Activated T-helper 1 cell treated with anti-CD3 and anti-CD28 coated beads, Interleukin-2, amount 50 U/mL, for 16 hours (primary cell): ENCODE measurements around the gene CYP11A1.

Experiments
- DNase-seq, 2 donors: peaks; one replicate each; pipeline ENCODE4 v3.0.0-alpha.2; 2020; ENCODE audit warnings: low read depth in 1 of 2, low spot score in 1 of 2

The CYP11A1 gene

DNA sequence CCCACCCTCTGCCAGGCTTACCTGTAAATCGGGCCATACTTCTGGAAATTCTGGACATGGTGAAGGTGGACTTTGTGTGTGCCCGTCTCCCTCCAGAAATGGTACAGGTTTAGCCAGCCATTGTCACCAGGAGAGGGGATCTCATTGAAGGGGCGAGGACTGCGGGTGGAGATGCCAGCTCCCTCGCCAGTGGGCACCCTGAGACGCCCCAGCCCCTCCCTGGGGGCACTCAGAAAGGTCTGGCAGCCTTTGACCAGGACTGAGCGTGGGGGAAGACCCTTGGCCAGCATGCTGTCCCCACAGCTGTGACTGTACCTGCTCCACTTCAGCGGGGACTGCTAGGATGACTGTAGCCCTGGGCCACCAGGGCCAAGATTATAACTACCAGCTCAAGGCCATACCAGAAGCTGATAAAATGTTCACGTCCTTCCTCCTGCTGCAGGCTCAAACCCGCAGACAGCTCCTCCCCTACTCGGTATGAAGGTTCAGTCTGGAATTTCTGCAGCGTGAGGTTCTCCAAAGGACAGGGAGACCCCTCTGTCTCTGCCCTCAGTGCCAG lies at the start of gene CYP11A1:
Gene CYP11A1 (minus strand): TSS at position 351 of the 559 bp plus-strand sequence. CDS start 61 bp downstream, at position 290.
- no peak for DNase-seq

DNA sequence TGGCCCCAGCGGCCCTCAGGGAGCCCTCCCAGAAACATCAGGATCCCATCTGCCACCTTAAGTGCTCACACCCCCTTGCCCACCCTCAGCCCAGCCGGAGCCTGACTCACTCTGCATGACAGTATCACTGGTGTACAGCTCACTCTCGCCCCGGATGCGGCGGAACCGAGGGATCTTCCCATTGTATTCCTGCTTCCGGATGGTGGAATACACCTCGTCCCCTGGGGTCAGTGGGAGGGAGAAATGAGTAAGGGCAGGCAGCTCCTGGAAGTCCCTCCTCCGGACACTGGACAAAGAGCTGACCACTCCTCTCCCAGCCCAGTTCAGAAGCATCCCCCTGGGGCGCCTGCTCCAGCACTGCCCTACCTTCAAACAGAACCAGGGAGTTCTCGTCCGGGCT lies 49.8 kb upstream of the CYP11A1 start:
- DNase-seq: no peak

DNA sequence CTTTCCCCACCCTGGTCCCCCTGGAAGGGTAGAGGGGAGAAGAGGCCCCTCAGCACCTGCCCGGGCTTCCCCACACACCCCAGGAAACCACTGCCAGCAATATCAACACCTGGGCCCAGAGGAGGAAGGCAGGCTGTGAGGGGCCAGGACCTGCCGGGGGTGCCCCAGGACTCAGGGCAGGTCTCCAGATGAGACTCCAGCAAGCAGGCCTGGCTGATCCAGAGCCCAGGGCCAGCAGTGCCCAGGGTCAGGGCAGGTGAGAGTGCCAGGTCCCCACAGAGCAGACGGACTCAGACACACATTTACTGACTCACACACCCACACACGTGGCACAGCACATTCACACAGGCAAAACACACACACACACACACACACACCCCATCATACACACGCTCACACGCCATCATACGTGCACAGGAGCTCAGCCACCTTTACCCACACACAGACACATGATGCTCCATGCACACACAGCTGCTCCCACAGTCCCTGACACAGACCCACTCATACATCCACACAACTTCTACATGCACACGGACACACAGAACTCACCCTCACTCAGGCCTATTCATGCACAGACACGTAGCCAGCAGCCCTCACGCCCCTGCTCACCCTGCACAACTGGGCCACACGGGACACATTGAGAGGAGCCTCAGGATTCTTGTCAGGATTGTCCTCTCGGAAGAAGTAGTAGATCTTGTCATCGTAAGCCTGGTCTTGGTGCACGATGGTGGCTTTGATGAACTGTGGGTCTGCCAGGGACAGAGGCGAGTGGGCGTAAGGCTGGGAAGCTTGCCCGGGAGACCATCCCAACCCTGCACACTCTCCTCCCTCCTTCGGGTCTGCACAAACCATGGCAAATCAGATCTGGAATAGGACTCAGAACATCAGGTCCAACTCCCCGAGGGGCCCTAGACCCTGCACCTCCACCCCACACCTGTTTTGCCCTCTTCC lies 48.8 kb upstream of the CYP11A1 start:
- DNase-seq: no peak

DNA sequence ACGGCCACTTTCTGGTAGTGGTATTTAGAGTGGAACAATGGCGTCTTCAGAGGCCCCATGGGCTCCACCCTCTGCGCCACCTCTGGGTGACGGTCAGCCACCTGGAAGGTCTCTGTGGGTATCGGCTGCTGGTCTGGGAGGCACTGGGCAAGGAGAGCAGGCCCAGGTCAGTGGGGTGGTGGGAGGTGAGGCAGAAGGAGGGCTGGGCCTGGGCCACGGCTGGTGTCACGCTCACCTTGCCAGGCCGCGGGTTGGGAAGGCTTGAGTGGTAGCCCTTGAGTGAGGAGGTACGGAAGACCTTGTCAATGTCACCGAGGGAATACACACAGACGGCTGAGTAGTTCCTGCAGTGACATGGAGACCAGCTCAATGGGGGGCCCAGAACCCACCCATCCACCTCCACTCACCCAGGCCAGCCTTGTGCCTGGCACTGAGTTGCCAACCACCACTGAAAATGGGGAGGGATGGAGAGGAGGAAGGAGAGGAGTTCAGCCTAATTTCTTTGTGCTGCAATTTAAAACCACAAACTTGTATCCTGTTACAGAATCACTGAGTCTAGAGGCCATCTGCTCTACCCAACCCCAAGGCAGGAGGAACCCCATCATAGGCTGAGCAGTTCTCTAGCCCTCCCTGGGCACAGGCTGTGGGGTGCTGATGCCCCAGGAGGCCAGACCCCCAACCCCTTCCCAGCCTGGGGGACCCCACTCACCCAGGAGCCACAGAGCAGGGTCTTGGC lies 47.3 kb upstream of the CYP11A1 start:
- DNase-seq: no peak

DNA sequence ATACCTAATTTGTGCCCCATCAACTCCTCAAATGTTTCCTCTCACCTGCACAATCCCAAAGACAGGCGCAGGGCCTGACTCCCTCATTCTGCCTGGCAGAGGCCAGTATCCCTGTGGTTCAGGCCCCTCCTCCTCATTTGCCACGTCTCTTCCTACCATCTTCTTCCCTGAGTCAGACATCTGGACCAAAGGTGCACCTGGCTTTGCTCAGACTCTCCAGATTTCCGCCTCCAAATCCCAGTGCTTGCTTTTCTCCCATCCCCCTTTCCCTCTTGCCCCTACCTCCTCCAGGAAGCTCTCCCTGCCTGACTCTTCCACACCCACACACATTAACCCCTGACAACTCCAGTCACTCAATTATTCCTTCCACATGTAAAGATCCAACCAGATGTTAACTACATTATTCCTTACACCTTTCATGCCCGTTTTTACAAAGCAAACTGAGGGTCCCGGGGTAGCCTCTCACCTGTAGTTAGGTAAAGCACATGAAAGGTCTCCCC lies 46.7 kb upstream of the CYP11A1 start:
- DNase-seq: no peak

DNA sequence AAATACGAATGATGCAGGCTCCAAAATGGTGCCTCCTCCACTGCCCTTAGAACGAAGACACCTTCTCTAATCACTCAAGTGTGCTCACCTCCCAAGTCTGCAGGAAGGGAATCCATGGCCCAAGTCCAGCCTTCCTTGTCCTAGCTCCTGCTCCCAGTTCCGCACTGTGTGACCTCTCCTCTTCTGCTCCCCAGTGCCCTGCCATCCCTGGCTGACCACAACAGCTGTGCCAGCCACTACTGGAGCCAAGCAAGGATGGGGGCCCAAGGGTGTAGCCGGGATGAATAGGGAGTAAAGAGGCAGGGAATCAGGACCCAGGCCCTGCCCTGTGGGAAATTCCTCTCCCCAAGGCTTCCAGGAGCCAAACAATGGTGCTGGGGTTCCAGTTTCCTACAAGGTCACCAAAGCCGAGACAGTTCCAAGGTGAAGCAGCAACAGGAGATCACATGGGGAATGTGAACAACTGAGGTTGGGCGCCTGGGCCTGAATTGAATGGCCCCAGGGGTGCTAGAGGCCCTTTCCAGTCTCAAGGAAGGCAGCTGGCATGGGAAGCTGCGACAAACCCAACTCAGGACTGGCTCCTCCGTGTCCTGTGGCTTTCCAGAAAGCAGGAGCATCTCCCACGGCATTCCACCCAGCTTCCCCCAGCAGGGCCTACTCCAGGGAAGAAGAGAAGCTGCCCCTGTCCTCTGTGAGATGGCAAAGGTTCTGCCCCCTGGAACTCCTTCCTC lies 46.1 kb upstream of the CYP11A1 start:
- DNase-seq: no peak

DNA sequence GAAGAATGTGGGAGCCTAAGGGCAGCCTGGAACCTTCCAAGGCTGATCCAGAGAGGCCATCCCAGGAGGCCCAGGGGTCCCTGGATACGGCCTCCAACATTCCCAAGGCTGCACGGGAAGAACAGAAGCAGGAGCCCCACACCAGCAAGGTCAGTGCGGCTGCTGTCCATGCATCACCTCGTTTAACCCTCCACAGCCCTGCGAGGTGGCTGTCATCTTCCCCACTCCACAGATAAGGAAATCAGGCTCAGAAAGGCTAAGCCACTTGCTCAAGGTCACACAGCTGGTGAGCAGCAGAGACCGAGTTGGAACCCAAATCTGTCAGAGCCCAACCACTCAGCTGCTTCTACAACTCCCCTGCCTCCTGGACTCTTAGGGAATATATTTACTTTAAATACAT lies 44.7 kb upstream of the CYP11A1 start:
- DNase-seq: no peak

DNA sequence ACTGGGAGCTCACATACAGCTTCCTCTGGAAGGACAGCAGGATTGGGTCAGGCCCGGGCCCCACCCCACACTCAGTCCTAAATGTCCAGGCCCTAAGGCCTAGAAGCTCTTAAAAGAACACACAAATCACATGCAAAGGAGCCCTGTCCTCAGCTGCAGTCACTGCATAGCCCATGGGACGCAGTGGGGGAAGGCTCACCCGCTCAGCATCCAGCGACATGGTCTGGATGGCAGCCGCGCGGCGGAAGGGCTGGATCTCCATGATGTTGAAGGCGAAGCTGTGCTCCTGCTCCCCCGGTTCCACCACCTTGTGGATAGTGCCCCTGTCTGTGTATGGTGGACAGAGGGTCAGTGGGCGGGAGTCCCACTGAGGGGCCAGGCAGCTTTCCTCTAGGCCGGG lies 44.2 kb upstream of the CYP11A1 start:
- no peak for DNase-seq

DNA sequence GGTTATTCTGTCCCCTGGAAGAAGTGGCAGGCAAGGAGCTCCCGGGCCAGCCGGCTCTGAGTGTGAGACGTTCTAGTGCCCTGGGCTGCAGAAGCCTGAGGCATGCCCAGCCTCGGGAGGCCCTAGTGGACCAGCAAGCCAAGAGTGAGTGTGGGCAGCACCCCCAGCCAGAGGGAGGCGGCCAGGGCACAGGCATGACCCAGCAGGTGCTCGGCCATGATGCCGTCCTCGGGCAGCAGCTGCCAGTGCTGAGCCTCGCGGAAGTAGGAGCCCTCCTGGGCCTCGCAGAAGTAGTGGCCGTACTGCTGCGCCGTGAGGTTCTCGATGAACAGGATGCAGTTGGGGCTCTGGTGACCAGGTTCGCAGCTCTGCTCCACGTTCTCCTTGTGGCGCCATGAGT lies 43.1 kb upstream of the CYP11A1 start:
- DNase-seq: no peak

DNA sequence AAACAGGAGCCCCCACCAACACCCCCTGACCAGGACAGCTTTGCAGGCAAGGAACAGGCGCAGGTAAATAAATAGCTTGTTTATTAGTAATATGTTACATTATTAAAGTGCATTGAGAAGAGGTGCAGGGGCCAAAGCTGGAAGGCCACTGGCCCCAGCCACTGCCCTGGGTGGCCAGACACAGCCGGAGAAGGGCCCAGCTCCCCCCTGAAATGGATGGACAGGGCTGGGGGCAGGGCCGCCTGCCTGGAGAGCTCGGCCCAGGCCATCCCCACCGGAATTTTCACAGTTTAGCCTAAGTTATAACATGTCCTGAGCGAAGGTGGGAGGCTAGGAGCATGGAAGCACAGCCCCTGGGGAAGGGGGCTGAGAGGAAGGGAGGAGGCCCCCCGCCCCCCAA lies 41.8 kb upstream of the CYP11A1 start:
- no peak for DNase-seq

DNA sequence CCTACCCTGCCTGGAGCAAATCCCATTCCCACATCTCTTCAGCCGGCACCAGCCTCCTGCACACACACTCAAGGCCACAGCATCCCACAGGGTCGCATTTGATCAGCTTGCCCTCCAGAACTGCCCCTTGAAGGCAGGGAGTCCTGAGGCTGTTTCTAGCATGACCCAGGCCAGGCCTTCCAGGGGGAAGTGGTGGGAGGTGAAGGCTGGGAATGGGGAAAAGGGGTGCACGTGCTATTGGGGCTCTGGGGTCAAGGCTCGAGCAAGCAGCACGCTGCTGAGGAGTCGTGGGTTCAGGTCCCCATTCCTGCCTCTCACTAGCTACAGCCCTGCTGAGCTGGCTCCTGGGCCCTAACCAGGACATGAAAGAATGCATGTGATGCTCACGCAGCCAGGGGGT lies 41.4 kb upstream of the CYP11A1 start:
- DNase-seq: no peak

DNA sequence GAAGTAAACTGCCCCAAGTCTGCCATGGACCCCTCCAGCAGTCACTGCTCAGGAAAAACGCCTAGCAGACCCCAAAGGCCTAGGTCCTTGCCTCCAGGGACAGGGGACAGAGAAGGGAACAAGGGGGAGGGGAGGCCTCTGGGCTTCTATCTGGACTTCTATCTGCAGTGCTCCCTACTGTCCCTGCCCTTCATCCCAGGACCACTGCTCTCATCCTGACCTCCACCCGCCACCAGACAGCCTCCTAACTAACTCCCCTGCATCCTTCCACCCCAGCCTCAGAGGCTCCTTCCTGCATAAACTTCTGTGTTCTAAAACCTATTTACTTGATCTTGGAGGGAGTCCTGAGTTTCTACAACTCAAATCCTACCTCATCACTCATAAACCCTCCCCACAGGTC lies 40.9 kb upstream of the CYP11A1 start:
- no peak for DNase-seq

DNA sequence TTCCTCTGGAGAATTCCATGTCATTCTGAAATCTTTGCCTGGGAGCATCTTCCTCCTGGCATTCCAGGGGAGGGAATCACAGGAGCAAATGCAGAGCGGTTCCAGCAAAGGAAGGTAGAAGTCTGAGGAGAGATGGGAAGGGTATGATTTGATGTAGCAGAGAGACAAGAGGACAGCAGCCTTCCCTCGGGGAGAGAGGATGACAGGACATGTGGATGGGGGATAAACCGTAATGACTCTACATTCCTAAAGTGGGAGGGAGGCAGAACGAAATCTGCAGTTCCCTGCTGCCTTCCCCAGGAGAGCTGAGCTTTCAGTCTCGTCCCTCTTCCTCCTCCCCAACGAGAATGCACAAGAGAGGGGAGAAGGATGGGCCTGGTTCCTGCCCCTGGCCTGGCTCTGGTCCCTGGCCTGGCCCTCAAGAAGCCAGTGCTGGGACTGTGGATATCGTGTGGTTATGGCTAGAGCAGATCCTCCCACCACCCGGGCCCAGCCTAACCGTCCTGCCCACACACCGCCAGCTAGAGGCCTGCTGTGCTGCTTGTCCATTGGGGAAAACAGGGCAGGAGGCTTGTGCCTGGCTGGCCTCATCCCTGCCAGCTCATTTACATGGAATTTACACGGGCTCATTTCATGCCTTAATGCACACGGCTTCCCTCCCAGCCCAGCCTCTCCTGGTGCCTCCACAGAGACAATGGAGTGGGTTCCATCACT lies 39.7 kb upstream of the CYP11A1 start:
- no peak for DNase-seq

DNA sequence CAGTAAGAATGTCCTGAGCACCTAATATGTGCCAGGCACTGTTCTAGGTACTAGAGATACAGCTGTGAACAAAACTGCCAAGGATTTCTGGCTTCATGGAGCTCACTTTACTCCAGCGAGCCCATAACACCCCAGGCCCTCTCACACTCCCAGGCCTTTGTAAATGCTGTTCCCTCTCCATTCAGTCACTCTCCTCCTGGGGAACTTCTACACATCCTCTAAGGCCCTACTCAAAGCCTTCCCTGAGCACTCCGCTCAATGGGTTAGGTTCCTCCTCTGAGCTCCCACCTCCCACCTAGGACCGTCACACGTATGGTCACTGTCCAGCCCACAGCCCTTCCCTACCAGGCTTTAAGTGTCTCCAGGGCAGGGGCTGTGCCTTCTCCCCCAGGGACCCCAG lies 39.1 kb upstream of the CYP11A1 start:
- DNase-seq: no peak

DNA sequence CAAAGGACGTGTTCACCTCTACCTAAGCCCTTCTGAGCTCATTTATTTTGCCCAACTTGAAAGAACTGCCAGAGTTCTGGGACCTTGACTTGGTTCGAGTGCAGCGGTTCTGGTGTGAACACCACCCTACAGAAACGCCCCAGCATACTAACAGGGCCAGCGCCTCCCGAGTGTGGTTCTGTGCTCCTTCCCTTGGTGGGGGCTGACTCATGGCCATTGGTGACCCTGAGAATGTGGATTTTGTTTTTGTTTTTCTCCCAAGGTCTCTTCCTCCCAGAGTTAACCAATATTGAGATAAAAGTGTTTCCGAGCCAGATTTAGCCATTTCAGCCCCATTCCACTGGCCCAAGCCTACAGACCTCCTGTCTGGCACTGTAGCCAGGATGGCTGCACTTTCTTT lies 38.4 kb upstream of the CYP11A1 start:
- no peak for DNase-seq

DNA sequence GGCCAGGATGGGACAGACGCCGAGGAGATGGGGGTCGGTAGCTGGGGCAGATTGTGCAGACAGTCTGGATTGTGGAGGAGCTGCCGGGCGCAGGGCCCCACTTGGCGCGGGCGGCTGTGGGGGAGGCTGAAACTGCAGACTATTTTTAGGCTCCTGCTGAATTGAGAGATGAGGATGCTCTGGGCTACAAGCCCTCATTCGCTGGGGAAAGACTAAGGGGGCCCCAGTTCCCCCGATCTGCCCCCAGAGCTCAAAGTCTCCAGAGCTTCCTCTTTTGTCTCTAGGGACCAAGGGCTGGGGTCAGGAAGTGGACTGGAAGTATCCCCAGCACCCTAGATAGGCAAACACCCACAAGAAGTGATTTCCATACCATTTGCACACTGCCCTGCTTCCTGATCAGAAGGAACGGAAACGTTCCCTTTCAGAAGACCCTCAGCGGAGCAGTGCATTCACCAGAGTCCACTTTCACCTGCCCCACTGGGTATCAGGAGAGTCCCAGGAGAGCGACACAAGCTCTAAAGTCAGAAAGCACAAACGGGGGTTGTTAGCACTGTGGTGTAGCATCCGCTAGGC lies 36.6 kb upstream of the CYP11A1 start:
- no peak for DNase-seq

DNA sequence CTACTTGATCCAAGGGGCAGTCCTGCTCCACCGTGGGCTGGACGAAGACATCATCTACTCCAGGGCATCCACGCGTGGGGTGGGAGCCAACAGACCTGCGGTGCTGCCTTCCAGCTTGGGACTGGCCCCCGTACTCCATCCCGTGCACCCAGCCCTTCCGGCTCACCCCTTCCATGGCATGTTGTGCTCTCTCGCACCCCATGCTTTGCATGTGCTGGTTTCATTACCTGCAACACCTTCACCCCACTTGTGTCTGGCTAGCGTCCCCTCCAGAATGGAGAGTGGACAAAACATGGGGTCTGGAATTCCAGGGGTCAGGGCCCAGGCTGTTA lies 36.1 kb upstream of the CYP11A1 start:
- DNase-seq: no peak

DNA sequence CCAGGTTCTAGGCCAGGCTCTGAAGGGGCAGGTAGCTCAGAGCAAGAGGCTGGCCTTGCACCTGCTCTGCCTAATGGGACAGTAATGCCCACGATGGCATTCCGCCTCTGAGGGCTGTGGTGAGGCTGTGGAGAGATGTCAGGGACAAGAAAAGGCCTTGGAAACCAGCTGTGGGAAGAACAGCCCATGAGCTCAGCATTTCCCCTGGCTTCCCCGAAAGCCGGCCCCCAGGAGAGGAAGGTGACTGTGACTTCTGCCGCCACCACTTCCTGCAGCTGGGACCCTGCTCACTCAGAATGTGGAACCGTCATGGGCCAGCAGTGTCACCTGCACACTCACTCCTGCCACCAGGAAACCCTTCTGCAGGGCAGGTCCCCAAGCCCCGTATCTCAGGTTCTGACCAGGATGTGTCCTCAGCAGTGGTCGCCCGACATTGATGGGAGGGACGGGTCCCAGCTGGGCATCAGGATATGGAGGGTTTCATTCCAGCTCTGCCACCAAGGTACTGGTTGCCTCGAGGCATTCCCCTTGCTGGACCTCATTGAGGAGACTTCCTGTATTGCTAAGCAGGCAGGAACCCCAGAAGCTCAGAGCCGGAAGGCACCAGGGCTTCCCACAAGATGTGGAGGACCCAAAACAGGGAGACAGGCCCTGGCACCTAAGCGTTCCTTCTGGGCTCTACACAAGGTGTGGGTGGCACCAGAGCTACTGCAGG lies 35.6 kb upstream of the CYP11A1 start:
- DNase-seq: peak; percentile 25 to 48

DNA sequence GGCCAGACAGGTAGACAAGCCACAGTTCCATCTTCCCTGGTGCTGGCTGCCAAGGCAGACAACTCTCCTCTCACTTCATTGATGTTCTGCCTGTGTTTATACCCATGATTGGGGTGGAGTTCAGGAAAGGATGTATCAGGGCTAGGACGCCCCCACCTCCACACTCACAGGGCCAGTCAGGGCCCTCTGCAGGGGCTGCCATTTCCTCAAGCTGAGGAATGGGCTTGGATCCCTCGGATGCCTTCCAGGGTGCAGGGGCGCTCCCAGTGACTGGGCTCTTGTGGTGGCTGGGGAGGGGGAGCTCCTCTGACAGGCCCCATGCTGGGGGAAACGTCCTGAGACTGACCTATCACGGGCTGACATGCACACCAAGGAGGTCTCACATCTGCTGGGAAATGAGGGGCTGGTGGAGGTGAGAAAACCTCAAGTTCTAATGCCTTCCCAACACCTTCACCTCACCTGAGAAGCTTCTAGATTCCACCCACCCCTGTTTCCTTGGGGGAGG lies 34.9 kb upstream of the CYP11A1 start:
- DNase-seq: no peak
